ENCODE data around the gene CARD11. TPM values are rescaled to one million over a fixed set of nuclear protein-coding genes. Genes with fewer than 3 reads are reported as not detected.

CARD11 gene
- total RNA-seq, 1 experiment from 2014 or later: 0.82 TPM

- no peak overlapping the region for H3K27ac ChIP-seq (ENCODE audit: low read length)
- DNase-seq (ENCODE audit: low read depth, low spot score): no peak
- CTCF ChIA-PET: interaction anchor here (1.0 kb wide), 1 partner anchor 10 kb away, joined by 3 read pairs; no protein-coding TSS in a partner anchor
- POLR2A ChIA-PET: no interaction called here
- in situ Hi-C loops (cut with HindIII; ENCODE audit: low pct_unique_long_range_greater_than_20kb, low sequenced_read_pairs) (no loop called here), intact Hi-C loops (cut with micrococcal nuclease; ENCODE audit: unreplicated experiment) (no loop called here)
- H3K27me3 ChIP-seq (ENCODE audit: control insufficient read depth, insufficient read depth, low read length): 0 out of 2 replicates have a peak, but pooled peaks cover under 1% of the 10 kb centered on the region
- peaks cover 5% of the 10 kb centered on the region; the same call in 1 of the 2 replicates for H3K4me1 ChIP-seq (ENCODE audit: control insufficient read depth, insufficient read depth, low read length)
- H3K9me3 ChIP-seq (ENCODE audit: control insufficient read depth, insufficient read depth, low read depth, low read length): no peaks in the 10 kb centered on the region
- no peak overlapping the region for H3K4me3 ChIP-seq (ENCODE audit: low read depth in 2 of 2, low read length in 2 of 2)
- ATAC-seq: no peak
- no peak for TF ChIP-seq REST (IDR thresholded peaks at IDR 0.05; ENCODE audit: insufficient read depth in 1 of 2, low read depth in 2 of 2, low read length in 1 of 2)
- TF ChIP-seq POLR2AphosphoS5 (IDR thresholded peaks at IDR 0.05; ENCODE audit: low read depth, low read length): no peak
- TF ChIP-seq TCF7L2 (IDR thresholded peaks at IDR 0.05; ENCODE audit: low read depth, low read length): no peak
- TF ChIP-seq SIN3A (IDR thresholded peaks at IDR 0.05; ENCODE audit: borderline replicate concordance, insufficient read depth, low read depth, low read length): no peak
- TF ChIP-seq CTCF (IDR thresholded peaks at IDR 0.05): no peak
- no peaks in the 10 kb centered on the region for H3K36me3 ChIP-seq (ENCODE audit: control insufficient read depth, insufficient read depth, low read length)
- BruUV-seq (replicated peaks): no TSS peak
Observed at GRCh38 chr7:2911466-2911865, 132.2 kb downstream of the CARD11 start.

- H3K27me3 ChIP-seq (ENCODE audit: control insufficient read depth, insufficient read depth, low read length): no peaks in the 10 kb centered on the region
- H3K4me3 ChIP-seq (ENCODE audit: low read depth in 2 of 2, low read length in 2 of 2): no peak overlapping the region
- in situ Hi-C loops (cut with HindIII; ENCODE audit: low pct_unique_long_range_greater_than_20kb, low sequenced_read_pairs) (no loop called here), intact Hi-C loops (cut with micrococcal nuclease; ENCODE audit: unreplicated experiment) (no loop called here)
- no peaks in the 10 kb centered on the region for H3K9me3 ChIP-seq (ENCODE audit: control insufficient read depth, insufficient read depth, low read depth, low read length)
- TF ChIP-seq REST (IDR thresholded peaks at IDR 0.05; ENCODE audit: insufficient read depth in 1 of 2, low read depth in 2 of 2, low read length in 1 of 2) (no peak), SIN3A (IDR thresholded peaks at IDR 0.05; ENCODE audit: borderline replicate concordance, insufficient read depth, low read depth, low read length) (no peak), POLR2AphosphoS5 (IDR thresholded peaks at IDR 0.05; ENCODE audit: low read depth, low read length) (no peak), TCF7L2 (IDR thresholded peaks at IDR 0.05; ENCODE audit: low read depth, low read length) (no peak), CTCF (IDR thresholded peaks at IDR 0.05) (no peak)
- ATAC-seq: no peak
- POLR2A ChIA-PET: no interaction called here
- H3K4me1 ChIP-seq (ENCODE audit: control insufficient read depth, insufficient read depth, low read length): no peaks in the 10 kb centered on the region
- DNase-seq (ENCODE audit: low read depth, low spot score): no peak
- CTCF ChIA-PET: no interaction called here
- no TSS peak for BruUV-seq (replicated peaks)
- no peaks in the 10 kb centered on the region for H3K36me3 ChIP-seq (ENCODE audit: control insufficient read depth, insufficient read depth, low read length)
- no peak overlapping the region for H3K27ac ChIP-seq (ENCODE audit: low read length)
Observed at GRCh38 chr7:2909471-2910039, 134.1 kb downstream of the CARD11 start.
